Measurements from ENCODE around the gene TNF.
A peak's percentile ranks its signal among the peaks of the same experiment; 100 is the strongest.

TNF gene

GRCh38 chr6:31620586-31621319 lies 45.4 kb downstream of the TNF start, which contains the start of gene PRRC2A:
Gene PRRC2A (plus strand): TSS chr6:31620715. CDS start chr6:31622790, 2,075 bp downstream.
- H3K27ac ChIP-seq, result peak within 1 kb of the TSS; percentile 95
- TF ChIP-seq CTCF (conservative IDR thresholded peaks at IDR 0.05), result no peak

- TF ChIP-seq CTCF (conservative IDR thresholded peaks at IDR 0.05), result no peak
- H3K27ac ChIP-seq, result peak overlapping the region; percentile 95
Measured at GRCh38 chr6:31621320-31621939, 46.1 kb downstream of the TNF start.

- no peak for TF ChIP-seq CTCF (conservative IDR thresholded peaks at IDR 0.05)
- peak overlapping the region; percentile 95 for H3K27ac ChIP-seq
Measured at GRCh38 chr6:31621991-31622390, 46.6 kb downstream of the TNF start.

GRCh38 chr6:31622684-31623091 lies 47.3 kb downstream of the TNF start:
- no peak for TF ChIP-seq CTCF (conservative IDR thresholded peaks at IDR 0.05)
- H3K27ac ChIP-seq, result peak overlapping the region; percentile 95

- peak overlapping the region; percentile 95 for H3K27ac ChIP-seq
- no peak for TF ChIP-seq CTCF (conservative IDR thresholded peaks at IDR 0.05)
Measured at GRCh38 chr6:31624070-31624469, 48.7 kb downstream of the TNF start.

GRCh38 chr6:31626952-31627351 lies 51.6 kb downstream of the TNF start:
- H3K27ac ChIP-seq, result no peak overlapping the region
- no peak for TF ChIP-seq CTCF (conservative IDR thresholded peaks at IDR 0.05)

- TF ChIP-seq CTCF (conservative IDR thresholded peaks at IDR 0.05), result no peak
- no peak overlapping the region for H3K27ac ChIP-seq
Measured at GRCh38 chr6:31627690-31628287, 52.4 kb downstream of the TNF start.

Data from VCaP (cell line).